Measurements from ENCODE around the gene MTHFS. TPM values are rescaled to one million over a fixed set of nuclear protein-coding genes. Genes with fewer than 3 reads are reported as not detected.
"Not testable (repeated sequence)": the region's sequence is repeated elsewhere in the genome, so short reads cannot be mapped to it uniquely, and the experiment has no call there.

Gene MTHFS
- total RNA-seq, 2 experiments from 2014 or later = 27.3 to 28.4 TPM

GRCh38 chr15:79900087-79900486, 3.3 kb upstream of the MTHFS start:
- no peak for TF ChIP-seq CTCF (IDR thresholded peaks at IDR 0.05)
- intact Hi-C loops (cut with micrococcal nuclease) = no loop called here
- Mint-ChIP-seq H3K27ac (peak overlapping the region; percentile 59), H3K9me3 (no peaks in the 10 kb centered on the region), H3K4me3 (no peak overlapping the region), H3K36me3 (ENCODE audit: low read depth) (peaks cover 19% of the 10 kb centered on the region), H3K4me1 (ENCODE audit: low read depth) (peaks cover 48% of the 10 kb centered on the region), H3K27me3 (no peaks in the 10 kb centered on the region)
- DNase-seq (no peak), ATAC-seq (no peak)
- POLR2A ChIA-PET = interaction anchor here (3.5 kb wide), 1 partner anchor 23 kb away, joined by 26 read pairs; no protein-coding TSS in a partner anchor
- CTCF ChIA-PET = interaction anchor here (3.2 kb wide), 1 partner anchor 10 kb away, joined by 8 read pairs; no protein-coding TSS in a partner anchor

- H3K9me3 Mint-ChIP-seq; H3K27ac Mint-ChIP-seq; H3K4me3 Mint-ChIP-seq; DNase-seq; intact Hi-C loops (cut with micrococcal nuclease); H3K27me3 Mint-ChIP-seq; ATAC-seq: not testable (repeated sequence)
- peaks cover 54% of the 10 kb centered on the region for H3K4me1 Mint-ChIP-seq (ENCODE audit: low read depth)
- peaks cover 24% of the 10 kb centered on the region for H3K36me3 Mint-ChIP-seq (ENCODE audit: low read depth)
- CTCF ChIA-PET = interaction anchor here (2.1 to 3.2 kb wide), 3 partner anchors 11 to 95 kb away, joined by 8 to 9 read pairs (median 8); no protein-coding TSS in a partner anchor
- POLR2A ChIA-PET = interaction anchor here (1.2 to 3.5 kb wide), 2 partner anchors 11 to 24 kb away, joined by 4 to 26 read pairs; no protein-coding TSS in a partner anchor
These were observed 2.0 kb upstream of the MTHFS start for GRCh38 chr15:79898786-79899185.

- no peak overlapping the region for H3K4me3 Mint-ChIP-seq
- ChIA-PET POLR2A (interaction anchor here (1.0 to 4.7 kb wide), 7 partner anchors 8 to 75 kb away, joined by 3 to 38 read pairs (median 6); partner anchors contain the start of gene BCL2A1), CTCF (interaction anchor here (1.1 to 3.2 kb wide), 5 partner anchors 12 to 96 kb away, joined by 3 to 12 read pairs (median 8); no protein-coding TSS in a partner anchor)
- H3K4me1 Mint-ChIP-seq (ENCODE audit: low read depth) = peaks cover 51% of the 10 kb centered on the region
- no peaks in the 10 kb centered on the region for H3K9me3 Mint-ChIP-seq
- intact Hi-C loops (cut with micrococcal nuclease) = no loop called here
- H3K27ac Mint-ChIP-seq = peak overlapping the region; percentile 95
- H3K27me3 Mint-ChIP-seq = no peaks in the 10 kb centered on the region
- DNase-seq = no peak
- TF ChIP-seq CTCF (IDR thresholded peaks at IDR 0.05) = no peak
- H3K36me3 Mint-ChIP-seq (ENCODE audit: low read depth) = peaks cover 21% of the 10 kb centered on the region
- no peak for ATAC-seq
These were observed 1.6 kb upstream of the MTHFS start for GRCh38 chr15:79898369-79898768.

GRCh38 chr15:79897701-79898113, 893 bp upstream of the MTHFS start:
- DNase-seq = peak; percentile 55
- intact Hi-C loops (cut with micrococcal nuclease) = loop anchor here (2.0 kb wide), 1 partner anchor 69 kb away; no protein-coding TSS in a partner anchor
- ChIA-PET CTCF (interaction anchor here (1.1 to 3.2 kb wide), 6 partner anchors 13 to 97 kb away, joined by 3 to 12 read pairs (median 8); no protein-coding TSS in a partner anchor), POLR2A (interaction anchor here (0.6 to 4.7 kb wide), 11 partner anchors 9 to 1486 kb away, joined by 3 to 38 read pairs (median 5); partner anchors contain the start of gene BCL2A1)
- Mint-ChIP-seq H3K4me3 (peak overlapping the region; percentile 98), H3K4me1 (ENCODE audit: low read depth) (peaks cover 48% of the 10 kb centered on the region), H3K36me3 (ENCODE audit: low read depth) (peaks cover 21% of the 10 kb centered on the region), H3K9me3 (no peaks in the 10 kb centered on the region), H3K27ac (peak overlapping the region; percentile 95), H3K27me3 (no peaks in the 10 kb centered on the region)
- TF ChIP-seq CTCF (IDR thresholded peaks at IDR 0.05) = no peak
- peak; percentile 40 for ATAC-seq

- H3K27ac Mint-ChIP-seq = peak overlapping the region; percentile 95
- no peaks in the 10 kb centered on the region for H3K27me3 Mint-ChIP-seq
- H3K4me3 Mint-ChIP-seq = peak overlapping the region; percentile 98
- peaks cover 46% of the 10 kb centered on the region for H3K4me1 Mint-ChIP-seq (ENCODE audit: low read depth)
- no peak for DNase-seq
- POLR2A ChIA-PET = interaction anchor here (0.6 to 4.7 kb wide), 13 partner anchors 9 to 1485 kb away, joined by 3 to 38 read pairs (median 5); partner anchors contain the start of gene BCL2A1
- intact Hi-C loops (cut with micrococcal nuclease) = loop anchor here (2.0 kb wide), 1 partner anchor 69 kb away; no protein-coding TSS in a partner anchor
- CTCF ChIA-PET = interaction anchor here (1.1 to 3.2 kb wide), 7 partner anchors 13 to 97 kb away, joined by 3 to 12 read pairs (median 8); no protein-coding TSS in a partner anchor
- TF ChIP-seq CTCF (IDR thresholded peaks at IDR 0.05) = no peak
- no peaks in the 10 kb centered on the region for H3K9me3 Mint-ChIP-seq
- ATAC-seq = peak; percentile 25
- H3K36me3 Mint-ChIP-seq (ENCODE audit: low read depth) = peaks cover 20% of the 10 kb centered on the region
These were observed 515 bp upstream of the MTHFS start for GRCh38 chr15:79897380-79897678.
